CD14-positive monocyte (primary cell): ENCODE results near the gene HSPB9. TPM values are rescaled to one million over a fixed set of nuclear protein-coding genes. Genes with fewer than 3 reads are reported as not detected.

ENCODE experiments used
- DNase-seq, 3 donors: peaks; one replicate each; pipeline ENCODE4 v3.0.0-alpha.2; 2011 to 2022
- H2AFZ ChIP-seq: 2 replicates; pipeline ENCODE4 v1.6.0; 2012; ENCODE audit warnings: mild to moderate bottlenecking, low read depth, low read length, inconsistent platforms; ENCODE audit not compliant: insufficient read depth, poor library complexity, severe bottlenecking
- H3K27ac ChIP-seq, 2 donors: 1 replicate in 1 of 2; 2 replicates in 1 of 2; pipeline ENCODE4 v1.5.1; 2012 to 2013; ENCODE audit warnings: low read length in 2 of 2, control low read depth in 1 of 2, inconsistent platforms in 1 of 2, low read depth in 1 of 2, mild to moderate bottlenecking in 1 of 2
- H3K27me3 ChIP-seq, 2 donors: one replicate each; pipeline versions ENCODE4 v1.6.0 to v1.6.1; 2011 to 2013; ENCODE audit warnings: low read length in 2 of 2; ENCODE audit not compliant: control insufficient read depth in 2 of 2, insufficient read depth in 2 of 2
- H3K36me3 ChIP-seq, 2 donors: replicated peaks in 1 of 2; 1 replicate in 1 of 2; 2 replicates in 1 of 2; pipeline versions ENCODE4 v1.5.1 to v1.6.1; 2012 to 2013; ENCODE audit warnings: low read length in 2 of 2, control low read depth in 1 of 2, inconsistent platforms in 1 of 2, mild to moderate bottlenecking in 1 of 2; ENCODE audit not compliant: insufficient read depth in 2 of 2, control insufficient read depth in 1 of 2
- H3K4me1 ChIP-seq, 2 donors: 1 replicate in 1 of 2; 2 replicates in 1 of 2; pipeline versions ENCODE4 v1.5.1 to v1.6.1; 2012 to 2013; ENCODE audit warnings: low read length in 2 of 2, control low read depth in 1 of 2, inconsistent platforms in 1 of 2, mild to moderate bottlenecking in 1 of 2, moderate library complexity in 1 of 2; ENCODE audit not compliant: insufficient read depth in 2 of 2, control insufficient read depth in 1 of 2
- H3K4me2 ChIP-seq: replicated peaks from 2 replicates; pipeline ENCODE3; 2012; ENCODE audit warnings: low read length, moderate library complexity, mild to moderate bottlenecking; ENCODE audit not compliant: poor library complexity, severe bottlenecking; ENCODE audit errors: extremely low read depth
- H3K4me3 ChIP-seq, 3 experiments: fragments of 200-600 bp in 1 of 3; sonication (generic) in 1 of 3; replicated peaks in 1 of 3; 1 replicate in 2 of 3; 2 replicates in 1 of 3; pipeline ENCODE4 v1.5.1; 2011 to 2013; ENCODE audit warnings: low read length in 3 of 3, mild to moderate bottlenecking in 3 of 3, control low read depth in 2 of 3, low read depth in 2 of 3, inconsistent platforms in 1 of 3, moderate library complexity in 1 of 3
- H3K79me2 ChIP-seq: 2 replicates; pipeline ENCODE4 v1.6.0; 2012; ENCODE audit warnings: mild to moderate bottlenecking, control low read depth, inconsistent platforms, low read length, moderate library complexity; ENCODE audit not compliant: insufficient read depth
- H3K9ac ChIP-seq: 2 replicates; pipeline ENCODE4 v1.6.0; 2017; ENCODE audit warnings: low read length, mild to moderate bottlenecking; ENCODE audit not compliant: insufficient read depth, poor library complexity, severe bottlenecking
- H3K9me3 ChIP-seq, 2 donors: replicated peaks in 1 of 2; 1 replicate in 1 of 2; 2 replicates in 1 of 2; pipeline versions ENCODE4 v1.5.1 to v1.6.1; 2012 to 2013; ENCODE audit warnings: low read length in 2 of 2, control low read depth in 1 of 2; ENCODE audit not compliant: control insufficient read depth in 1 of 2, insufficient read depth in 1 of 2
- H4K20me1 ChIP-seq: 2 replicates; pipeline ENCODE4 v1.6.0; 2012; ENCODE audit warnings: mild to moderate bottlenecking, low read length, control low read depth, moderate library complexity; ENCODE audit not compliant: insufficient read depth
- H3K27ac Mint-ChIP-seq, 7 donors: one replicate each; pipeline ENCODE4 v1.8.0; 2020; ENCODE audit warnings: mild to moderate bottlenecking in 7 of 7, mixed read lengths in 7 of 7, moderate library complexity in 6 of 7, inconsistent platforms in 2 of 7
- H3K27me3 Mint-ChIP-seq, 3 donors: one replicate each; pipeline ENCODE4 v1.8.0; 2021 to 2022; ENCODE audit warnings: low read depth in 3 of 3, mild to moderate bottlenecking in 3 of 3, mixed read lengths in 3 of 3, moderate library complexity in 3 of 3, inconsistent platforms in 1 of 3
- H3K36me3 Mint-ChIP-seq, 2 donors: one replicate each; pipeline ENCODE4 v1.8.0; 2020; ENCODE audit warnings: mixed read lengths in 2 of 2, inconsistent platforms in 1 of 2, mild to moderate bottlenecking in 1 of 2
- H3K4me1 Mint-ChIP-seq: one replicate; pipeline ENCODE4 v1.8.0; 2020; ENCODE audit warnings: mild to moderate bottlenecking, mixed read lengths
- H3K4me3 Mint-ChIP-seq, 2 donors: one replicate each; pipeline ENCODE4 v1.8.0; 2020; ENCODE audit warnings: mild to moderate bottlenecking in 2 of 2, mixed read lengths in 2 of 2, moderate library complexity in 1 of 2
- H3K9me3 Mint-ChIP-seq, 7 donors: one replicate each; pipeline ENCODE4 v1.8.0; 2020 to 2022; ENCODE audit warnings: mixed read lengths in 7 of 7, mild to moderate bottlenecking in 6 of 7, moderate library complexity in 6 of 7, inconsistent platforms in 2 of 7
- CTCF ChIP-seq: fragments of 200-600 bp; IDR thresholded peaks from one replicate; pipeline ENCODE4 v1.8.0; 2022; ENCODE audit warnings: antibody characterized with exemption, mild to moderate bottlenecking
- WGBS: methylation state at CpG from one replicate; pipeline ENCODE4 v1.1.5; 2013; ENCODE audit warnings: missing lambda C conversion rate; ENCODE audit not compliant: insufficient coverage; 5-methylcytosine and 5-hydroxymethylcytosine counted together
- intact Hi-C, 2 donors: fragments of 100-400 bp; cut with micrococcal nuclease; formaldehyde crosslinking; loops; one replicate each; pipeline versions ENCODE4 v1.15.0 to v1.15.1; 2023
- polyA plus RNA-seq, 3 donors: library from polyadenylated mRNA; depleted of rRNA in 1 of 3; unstranded in 2 of 3; stranded (reverse) in 1 of 3; fragments of 300-500 nt in 2 of 3; fragments of >200 nt in 1 of 3; fragmentation: Illumina TruSeq in 2 of 3; gene quantifications; 1 replicate in 2 of 3; 2 replicates in 1 of 3; pipeline ENCODE4 v1.2.3, GENCODE V29; 2012 to 2021

HSPB9 gene
- polyA plus RNA-seq, 3 donors: 0.04 TPM; not detected in 2

GRCh38 chr17:42087736-42088705, 34.6 kb upstream of the HSPB9 start:
- no peak for TF ChIP-seq CTCF
- H3K4me1 ChIP-seq: no peaks in the 10 kb centered on the region

GRCh38 chr17:42088736-42089135, 33.9 kb upstream of the HSPB9 start:
- Mint-ChIP-seq H3K27me3 (peaks cover 5 to 7% (median 7%) of the 10 kb centered on the region in 3 donors), H3K4me3 (no peak overlapping the region)

More at GRCh38 chr17:42087736-42088705, 34.6 kb upstream of the HSPB9 start:
- DNase-seq: no peak
- no peaks in the 10 kb centered on the region for H3K4me1 Mint-ChIP-seq
- no peak overlapping the region for H3K9ac ChIP-seq
- no peaks in the 10 kb centered on the region for H3K79me2 ChIP-seq
- no peak overlapping the region for H3K4me3 Mint-ChIP-seq
- no peak overlapping the region for H3K27ac ChIP-seq
- no peaks in the 10 kb centered on the region for H3K9me3 Mint-ChIP-seq
- H4K20me1 ChIP-seq: no peaks in the 10 kb centered on the region
- no peaks in the 10 kb centered on the region for H3K27me3 ChIP-seq
- H3K36me3 ChIP-seq: no peaks in the 10 kb centered on the region
- H3K9me3 ChIP-seq: no peaks in the 10 kb centered on the region
- no peak overlapping the region for H3K27ac Mint-ChIP-seq
- intact Hi-C loops: no loop called here
- H3K27me3 Mint-ChIP-seq: peaks cover 5 to 7% (median 7%) of the 10 kb centered on the region in 3 donors
- H3K4me3 ChIP-seq: no peak overlapping the region
- no peak overlapping the region for H2AFZ ChIP-seq
- H3K36me3 Mint-ChIP-seq: no peaks in the 10 kb centered on the region
- WGBS: 100% methylated on average over 1 of the region's 20 CpGs
- H3K4me2 ChIP-seq: no peak overlapping the region

More at GRCh38 chr17:42088736-42089135, 33.9 kb upstream of the HSPB9 start:
- H3K27ac Mint-ChIP-seq: no peak overlapping the region
- WGBS: 98% methylated on average over 7 of the region's 8 CpGs
- Histone ChIP-seq H3K9me3 (no peaks in the 10 kb centered on the region), H3K27me3 (no peaks in the 10 kb centered on the region), H3K4me1 (no peaks in the 10 kb centered on the region), H3K27ac (no peak overlapping the region), H3K36me3 (no peaks in the 10 kb centered on the region), H3K79me2 (no peaks in the 10 kb centered on the region), H4K20me1 (no peaks in the 10 kb centered on the region), H2AFZ (no peak overlapping the region), H3K9ac (no peak overlapping the region), H3K4me3 (no peak overlapping the region), H3K4me2 (no peak overlapping the region)
- TF ChIP-seq CTCF: no peak
- H3K4me1 Mint-ChIP-seq: no peaks in the 10 kb centered on the region
- no peaks in the 10 kb centered on the region for H3K36me3 Mint-ChIP-seq
- DNase-seq: no peak
- intact Hi-C loops: no loop called here
- H3K9me3 Mint-ChIP-seq: no peaks in the 10 kb centered on the region
